GM19035 (cell line): ENCODE data around the gene CTNNA3.

ENCODE experiments used
- ATAC-seq: cut with Tn5 transposase; IDR thresholded peaks from one replicate; pipeline ENCODE4 v1.9.1; 2021; ENCODE audit not compliant: unreplicated experiment

Gene CTNNA3

GRCh38 chr10:66586897-66587679 lies 1108.9 kb downstream of the CTNNA3 start:
- ATAC-seq = no peak

- ATAC-seq = no peak
Measured at GRCh38 chr10:66586073-66586472, 1109.9 kb downstream of the CTNNA3 start.

- no peak for ATAC-seq
Measured at GRCh38 chr10:66575251-66575855, 1120.6 kb downstream of the CTNNA3 start.

GRCh38 chr10:66572700-66573099 lies 1123.3 kb downstream of the CTNNA3 start:
- no peak for ATAC-seq

GRCh38 chr10:66565999-66566398 lies 1130.0 kb downstream of the CTNNA3 start:
- no peak for ATAC-seq

- ATAC-seq = no peak
Measured at GRCh38 chr10:66564287-66564686, 1131.7 kb downstream of the CTNNA3 start.

GRCh38 chr10:66555061-66555460 lies 1140.9 kb downstream of the CTNNA3 start:
- no peak for ATAC-seq

- no peak for ATAC-seq
Measured at GRCh38 chr10:66552331-66552730, 1143.7 kb downstream of the CTNNA3 start.

- no peak for ATAC-seq
Measured at GRCh38 chr10:66550351-66550750, 1145.6 kb downstream of the CTNNA3 start.

- ATAC-seq = no peak
Measured at GRCh38 chr10:66538908-66539307, 1157.1 kb downstream of the CTNNA3 start.

GRCh38 chr10:66538371-66538770 lies 1157.6 kb downstream of the CTNNA3 start:
- ATAC-seq = no peak

GRCh38 chr10:66537186-66537585 lies 1158.8 kb downstream of the CTNNA3 start:
- no peak for ATAC-seq

- ATAC-seq = no peak
Measured at GRCh38 chr10:66535439-66535838, 1160.6 kb downstream of the CTNNA3 start.

GRCh38 chr10:66534866-66535265 lies 1161.1 kb downstream of the CTNNA3 start:
- no peak for ATAC-seq

GRCh38 chr10:66521506-66521905 lies 1174.5 kb downstream of the CTNNA3 start:
- ATAC-seq = no peak

- no peak for ATAC-seq
Measured at GRCh38 chr10:66519616-66520015, 1176.4 kb downstream of the CTNNA3 start.

GRCh38 chr10:66514666-66515065 lies 1181.3 kb downstream of the CTNNA3 start:
- no peak for ATAC-seq

- ATAC-seq = no peak
Measured at GRCh38 chr10:66513504-66513903, 1182.5 kb downstream of the CTNNA3 start.

- no peak for ATAC-seq
Measured at GRCh38 chr10:66505003-66505657, 1190.9 kb downstream of the CTNNA3 start.

GRCh38 chr10:66501356-66501755 lies 1194.6 kb downstream of the CTNNA3 start:
- ATAC-seq = no peak

- no peak for ATAC-seq
Measured at GRCh38 chr10:66483966-66484365, 1212.0 kb downstream of the CTNNA3 start.

- ATAC-seq = no peak
Measured at GRCh38 chr10:66472156-66472555, 1223.8 kb downstream of the CTNNA3 start.
